ENCODE measurements around the gene TTC19.
A peak's percentile ranks its signal among the peaks of the same experiment; 100 is the strongest.

The TTC19 gene, protein sequence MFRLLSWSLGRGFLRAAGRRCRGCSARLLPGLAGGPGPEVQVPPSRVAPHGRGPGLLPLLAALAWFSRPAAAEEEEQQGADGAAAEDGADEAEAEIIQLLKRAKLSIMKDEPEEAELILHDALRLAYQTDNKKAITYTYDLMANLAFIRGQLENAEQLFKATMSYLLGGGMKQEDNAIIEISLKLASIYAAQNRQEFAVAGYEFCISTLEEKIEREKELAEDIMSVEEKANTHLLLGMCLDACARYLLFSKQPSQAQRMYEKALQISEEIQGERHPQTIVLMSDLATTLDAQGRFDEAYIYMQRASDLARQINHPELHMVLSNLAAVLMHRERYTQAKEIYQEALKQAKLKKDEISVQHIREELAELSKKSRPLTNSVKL

DNA sequence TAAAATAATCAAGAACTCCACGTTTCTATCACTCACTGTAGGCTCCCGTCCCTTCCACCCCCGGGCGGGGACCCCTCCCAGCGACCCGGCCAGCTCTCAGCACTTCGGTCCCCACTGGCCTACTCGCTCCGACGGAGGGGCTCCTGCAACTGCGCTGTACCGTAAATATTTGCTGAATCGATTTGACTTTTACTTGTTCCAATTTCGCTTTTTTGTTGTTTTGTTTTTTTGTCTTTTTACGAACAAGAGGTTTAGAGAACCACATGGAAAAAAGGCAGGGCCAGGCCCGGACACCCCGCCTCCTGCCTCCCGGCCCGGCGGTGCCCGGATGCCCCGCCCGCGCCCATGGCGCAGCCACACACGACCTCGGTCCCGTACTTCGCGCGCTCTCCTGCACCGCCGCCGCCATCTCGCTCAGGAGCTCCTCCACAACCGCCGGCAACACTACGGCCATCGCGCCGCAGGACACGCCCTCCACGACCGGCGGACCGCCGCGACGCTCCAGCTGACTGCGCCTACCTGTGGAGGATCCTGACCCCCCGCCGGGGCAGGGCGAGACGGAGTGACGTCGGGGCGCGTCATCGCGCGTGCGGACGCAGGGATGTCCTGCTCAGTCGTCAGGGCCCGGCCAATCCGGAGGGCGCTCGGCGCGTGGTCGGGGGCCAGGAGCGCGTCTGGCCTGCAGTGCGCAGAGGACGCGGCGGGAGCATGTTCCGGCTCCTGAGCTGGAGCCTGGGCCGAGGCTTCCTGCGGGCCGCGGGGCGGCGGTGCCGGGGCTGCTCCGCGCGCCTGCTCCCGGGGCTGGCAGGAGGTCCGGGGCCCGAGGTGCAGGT lies at the start of gene TTC19, which contains the start of gene ZSWIM7:
Gene TTC19 (plus strand): TSS at position 684 of the 833 bp plus-strand sequence. CDS start 25 bp downstream, at position 709.
Gene ZSWIM7 (minus strand): TSS at position 564 of the 833 bp plus-strand sequence. CDS start 110 bp downstream, at position 454.
- DNase-seq (ENCODE audit: low spot score), result peak; percentile 86

GRCh38 chr17:15951368-15952047 lies 48.1 kb upstream of the TTC19 start:
- no peak for DNase-seq (ENCODE audit: low spot score)

- DNase-seq (ENCODE audit: low spot score), result no peak
Observed at GRCh38 chr17:15952048-15952532, 47.5 kb upstream of the TTC19 start.

DNA sequence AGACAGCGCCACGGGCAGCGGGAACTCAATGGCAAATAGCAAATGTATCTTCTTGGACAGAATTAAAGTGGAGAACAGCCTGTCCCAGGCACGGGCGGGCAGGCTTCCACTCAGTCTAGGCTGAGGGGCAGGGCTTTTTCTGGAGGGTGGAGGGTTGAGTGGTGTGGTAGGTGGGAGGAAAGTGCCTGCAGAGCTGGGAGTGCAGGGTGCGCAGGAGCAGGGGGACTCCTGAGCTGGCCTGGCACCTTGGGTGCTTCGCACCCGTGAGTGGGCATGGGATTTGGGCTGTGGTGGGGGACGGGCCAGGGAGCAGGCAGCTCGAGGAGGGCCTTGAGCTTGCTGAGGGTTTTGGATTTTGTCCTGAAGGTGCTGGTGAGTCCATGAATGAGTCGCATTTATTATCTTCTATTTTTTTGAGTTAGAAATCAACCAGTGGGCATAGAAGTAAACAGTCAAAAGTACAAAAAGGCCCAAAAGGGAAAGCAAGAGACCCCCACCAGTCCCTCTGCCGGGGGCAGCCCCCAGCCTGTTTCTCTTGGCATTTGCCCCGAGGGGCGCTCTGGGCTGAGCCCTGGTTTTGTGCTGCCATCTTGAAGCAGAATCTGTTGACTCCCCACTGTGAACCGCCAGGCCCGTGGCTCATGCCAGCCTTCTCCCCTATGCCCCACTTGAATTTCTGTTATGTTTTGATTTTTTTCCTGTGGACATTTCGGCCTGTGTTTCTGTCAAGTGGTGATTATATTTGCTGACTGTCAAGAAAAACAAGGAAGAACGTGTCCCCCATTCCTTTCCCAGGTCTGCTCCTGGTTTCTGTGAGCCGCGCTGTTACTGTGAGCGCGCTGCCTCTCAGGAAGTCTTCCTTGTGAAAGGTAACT lies 46.5 kb upstream of the TTC19 start:
- no peak for DNase-seq (ENCODE audit: low spot score)

DNA sequence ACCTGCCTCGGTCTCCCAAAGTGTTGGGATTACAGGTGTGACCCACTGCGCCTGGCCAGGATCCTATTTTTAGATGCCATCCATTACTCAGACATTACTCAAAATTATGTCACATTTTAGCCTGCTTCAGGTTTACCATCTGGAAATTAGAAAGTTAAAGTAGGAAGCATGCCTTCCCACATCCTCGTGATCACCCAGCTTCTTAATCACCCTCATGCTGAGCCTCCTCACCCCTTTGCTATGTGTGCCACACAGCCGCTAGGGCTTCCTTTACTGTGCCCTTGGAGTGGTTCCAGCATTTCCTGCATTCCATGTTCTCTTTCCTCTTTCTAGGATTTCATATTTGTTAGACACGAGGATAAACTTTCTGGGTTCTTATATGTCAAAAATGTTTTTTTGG lies 45.4 kb upstream of the TTC19 start:
- no peak for DNase-seq (ENCODE audit: low spot score)

DNA sequence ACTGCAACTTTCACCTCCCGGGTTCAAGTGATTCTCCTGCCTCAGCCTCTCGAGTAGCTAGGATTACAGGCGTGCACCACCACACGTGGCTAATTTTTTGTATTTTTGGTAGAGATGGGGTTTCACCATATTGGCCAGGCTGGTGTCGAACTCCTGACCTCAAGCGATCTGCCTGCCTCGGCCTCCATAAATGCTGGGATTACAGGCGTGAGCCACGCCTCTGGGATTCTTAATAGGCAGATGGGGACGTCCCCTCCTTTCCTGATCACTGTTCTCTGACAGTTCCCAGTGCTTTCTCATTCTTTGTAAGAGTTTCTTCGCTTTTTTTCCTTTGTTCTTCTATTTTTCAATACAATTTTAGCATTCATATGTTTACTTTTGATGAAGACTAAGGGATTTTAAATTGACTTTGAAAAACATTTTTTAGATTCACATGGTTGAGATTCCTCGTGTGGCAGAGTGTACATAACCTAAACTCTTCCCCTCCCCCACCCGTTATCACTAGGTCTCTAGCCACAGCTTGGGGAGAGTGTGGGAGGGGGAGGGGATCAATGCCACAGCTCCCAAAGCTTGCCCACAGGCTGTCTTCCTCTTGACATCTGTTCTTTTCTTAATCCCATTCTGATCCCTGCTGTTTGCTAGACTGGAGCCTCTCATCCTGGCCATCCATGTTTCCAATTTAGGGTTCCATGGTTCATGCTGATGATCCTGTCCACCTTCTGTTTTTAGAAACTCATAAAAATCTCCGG lies 43.7 kb upstream of the TTC19 start:
- DNase-seq (ENCODE audit: low spot score), result peak; percentile 37

DNA sequence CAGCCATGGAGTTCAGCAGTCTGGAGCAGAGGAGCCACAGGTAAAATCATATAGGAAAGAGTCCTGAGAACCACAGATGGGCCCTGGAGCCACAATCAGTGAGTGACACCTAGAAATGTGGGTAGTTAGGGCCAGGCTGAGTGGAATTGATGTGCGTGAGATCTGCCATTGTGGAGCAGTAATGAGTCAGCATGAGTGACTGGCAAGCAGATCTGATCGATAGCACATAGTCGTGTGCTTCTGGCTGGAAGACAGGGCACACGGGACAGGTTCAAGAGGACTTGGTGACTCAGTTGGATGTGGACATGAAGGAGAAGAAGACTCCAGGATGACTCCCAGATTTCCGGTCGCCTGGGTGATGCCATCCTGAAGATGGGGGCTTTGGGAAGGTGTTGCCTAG lies 42.4 kb upstream of the TTC19 start:
- DNase-seq (ENCODE audit: low spot score), result peak; percentile 59

DNA sequence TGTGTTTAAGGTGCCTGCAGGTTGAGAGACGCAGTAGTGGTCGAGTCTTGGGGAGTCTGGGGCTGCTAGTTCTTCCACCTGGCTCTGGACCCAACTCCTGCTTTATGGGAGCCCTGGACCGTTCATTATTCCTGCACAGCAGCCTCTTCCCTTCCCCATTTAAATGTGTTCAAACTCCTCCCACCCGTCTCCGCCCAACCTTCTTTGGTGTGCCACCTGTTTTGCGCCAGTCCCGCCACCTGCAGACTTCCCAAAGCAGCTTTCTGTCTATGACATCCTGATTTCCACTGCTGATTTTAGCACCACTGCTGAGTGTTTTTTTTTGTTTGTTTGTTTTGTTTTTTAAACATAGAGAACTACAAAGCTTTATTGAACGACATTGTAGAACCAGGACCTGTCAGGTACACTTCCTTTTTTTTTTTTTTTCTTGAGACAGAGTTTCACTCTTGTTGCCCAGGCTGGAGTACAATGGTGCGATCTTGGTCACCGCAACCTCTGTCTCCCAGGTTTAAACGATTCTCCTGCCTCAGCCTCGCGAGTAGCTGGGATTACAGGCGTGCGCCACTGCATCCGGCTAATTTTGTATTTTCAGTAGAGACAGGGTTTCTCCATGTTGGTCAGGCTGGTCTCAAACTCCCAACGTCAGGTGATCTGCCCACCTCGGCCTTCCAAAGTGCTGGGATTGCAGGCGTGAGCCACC lies 41.9 kb upstream of the TTC19 start:
- no peak for DNase-seq (ENCODE audit: low spot score)

DNA sequence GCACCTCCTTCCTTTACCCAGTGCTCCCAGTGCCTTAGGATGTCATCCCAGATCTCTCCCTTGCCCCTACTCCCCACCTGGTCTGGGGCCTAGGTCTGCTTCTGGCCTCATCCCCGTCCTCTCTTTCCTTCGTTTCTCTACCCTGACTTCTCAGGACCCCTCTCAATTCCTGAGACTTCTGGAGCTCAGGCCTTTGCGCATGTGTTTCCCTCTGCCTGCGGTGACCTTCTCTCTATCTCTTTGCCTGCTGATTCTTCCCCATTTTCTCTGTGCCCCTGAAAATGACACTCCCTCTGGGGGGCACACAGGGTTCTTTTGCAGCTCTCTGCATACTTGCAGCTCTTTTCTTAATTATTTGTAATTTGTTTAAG lies 41.2 kb upstream of the TTC19 start:
- DNase-seq (ENCODE audit: low spot score), result no peak

DNA sequence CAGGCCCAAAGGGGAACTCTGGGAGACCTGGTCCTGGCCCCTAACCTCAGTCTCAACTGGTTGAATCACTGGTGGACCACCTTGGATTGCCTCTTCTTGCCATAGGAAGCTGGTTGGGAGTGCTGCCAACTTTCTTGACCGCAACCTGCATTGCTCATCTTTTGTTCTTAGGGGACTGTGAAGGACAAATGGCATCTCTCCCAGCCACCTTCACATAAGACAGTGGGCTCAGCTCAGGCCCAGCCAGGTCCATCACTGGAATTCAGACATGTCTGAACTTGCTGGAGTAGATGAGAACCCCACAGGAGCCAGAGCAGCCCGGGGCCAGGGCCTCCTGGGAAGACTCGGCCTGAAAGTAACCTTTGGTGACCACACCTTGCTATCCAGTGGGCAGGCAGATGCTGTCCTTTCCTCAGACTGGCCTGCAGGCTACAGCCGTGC lies 35.9 kb upstream of the TTC19 start:
- no peak for DNase-seq (ENCODE audit: low spot score)

- DNase-seq (ENCODE audit: low spot score), result no peak
Observed at GRCh38 chr17:15965528-15965927, 34.1 kb upstream of the TTC19 start.

GRCh38 chr17:15966183-15966878 lies 33.3 kb upstream of the TTC19 start:
- DNase-seq (ENCODE audit: low spot score), result no peak

DNA sequence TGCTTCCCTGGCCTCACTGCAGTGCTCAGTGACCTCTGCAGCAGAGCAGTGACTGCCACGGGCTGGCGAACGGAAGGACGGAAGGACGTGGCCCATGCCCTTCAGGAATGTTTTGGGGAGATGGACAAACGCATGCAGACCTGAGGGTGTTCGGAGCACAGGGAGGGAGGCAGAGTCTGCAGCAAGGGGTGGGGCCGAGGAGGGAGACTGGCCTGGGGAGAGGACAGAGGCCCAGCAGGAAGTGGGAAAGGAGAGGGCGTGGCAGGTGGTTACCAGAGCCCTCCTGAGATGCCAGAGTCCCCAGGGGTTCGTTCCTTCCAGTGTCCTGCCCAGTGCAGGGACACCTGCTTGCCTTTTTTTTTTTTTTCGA lies 32.8 kb upstream of the TTC19 start:
- no peak for DNase-seq (ENCODE audit: low spot score)

GRCh38 chr17:15967706-15968399 lies 31.8 kb upstream of the TTC19 start:
- DNase-seq (ENCODE audit: low spot score), result no peak

DNA sequence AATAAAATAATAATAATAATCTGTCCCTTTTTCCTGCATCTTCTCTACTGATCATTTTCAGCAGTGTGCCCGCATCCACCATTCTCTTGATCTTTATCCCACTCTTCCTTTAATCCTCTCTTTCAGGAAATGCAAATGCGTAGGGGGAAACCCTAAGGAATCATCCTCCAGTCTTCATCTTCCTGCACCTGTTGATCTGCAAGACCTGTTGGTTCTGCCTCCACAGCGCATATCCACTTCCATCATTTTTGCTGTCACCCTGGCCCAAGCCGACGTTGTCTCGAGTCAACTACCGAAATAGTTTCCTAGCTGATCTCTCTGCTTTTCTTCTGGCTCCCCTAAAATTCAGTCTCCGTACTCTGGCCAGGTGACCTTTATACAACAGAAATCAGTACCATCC lies 30.2 kb upstream of the TTC19 start:
- no peak for DNase-seq (ENCODE audit: low spot score)

GRCh38 chr17:15970500-15970899 lies 29.1 kb upstream of the TTC19 start:
- no peak for DNase-seq (ENCODE audit: low spot score)

DNA sequence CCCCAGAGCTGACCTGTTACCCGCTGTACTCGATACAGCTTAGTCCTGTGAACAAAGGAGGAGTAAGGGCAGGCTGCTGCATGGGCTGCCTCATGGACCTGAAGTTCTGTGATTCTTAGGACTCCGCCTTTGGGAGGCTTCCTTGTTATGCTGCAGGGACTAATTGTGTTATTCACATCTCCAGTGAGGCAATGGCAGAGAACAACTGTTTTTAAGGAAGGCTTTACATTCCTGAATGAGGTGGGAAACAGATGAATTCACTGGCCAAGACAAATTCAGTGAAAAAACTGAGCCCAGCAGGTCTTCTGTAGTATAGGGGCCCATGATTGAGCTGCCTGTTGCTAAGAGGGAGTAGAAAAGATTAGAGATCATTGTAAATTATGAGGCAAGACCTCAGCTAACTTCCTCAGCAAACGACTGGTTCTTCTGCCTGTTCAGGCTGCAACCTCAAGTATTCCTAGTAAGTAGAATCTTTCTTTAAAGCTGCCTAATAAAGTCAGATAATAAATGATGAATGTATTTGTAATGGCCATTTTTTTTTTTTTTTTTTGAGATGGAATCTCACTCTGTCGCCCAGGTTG lies 28.4 kb upstream of the TTC19 start:
- no peak for DNase-seq (ENCODE audit: low spot score)

DNA sequence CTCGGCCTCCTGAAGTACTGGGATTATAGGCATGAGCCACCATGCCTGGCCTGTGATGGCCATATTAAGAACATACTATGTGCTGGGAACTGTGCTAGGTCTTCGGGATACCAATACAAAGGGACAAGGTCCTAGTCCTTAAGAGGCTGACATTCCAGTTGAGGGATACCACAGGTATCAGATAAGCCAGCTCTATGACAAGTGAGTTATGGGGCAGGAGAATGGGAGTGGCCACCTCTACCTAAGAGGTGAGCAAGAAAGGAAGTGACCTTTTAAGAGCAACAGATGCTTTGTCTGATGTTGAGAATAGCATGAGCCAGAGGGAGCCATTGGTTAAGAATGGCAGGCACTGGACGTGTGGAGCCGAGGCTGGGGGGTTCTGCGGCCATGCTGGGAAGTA lies 27.7 kb upstream of the TTC19 start:
- DNase-seq (ENCODE audit: low spot score), result no peak

Data from hematopoietic multipotent progenitor cell treated with erythropoietin and hydrocortisone succinate and interleukin-3 and kit ligand, for 15 days (in vitro differentiated cells).